Activated naive CD4-positive, alpha-beta T cell treated with anti-CD3 and anti-CD28 coated beads, Interleukin-2, amount 50 U/mL, for 24 hours (primary cell): Measurements from ENCODE around the gene TRABD.

Source experiments
- H3K27ac Mint-ChIP-seq: one replicate; pipeline ENCODE4 v1.8.0; 2021; ENCODE audit warnings: mild to moderate bottlenecking, mixed read lengths
- H3K27me3 Mint-ChIP-seq: one replicate; pipeline ENCODE4 v1.8.0; 2021; ENCODE audit warnings: mixed read lengths
- H3K36me3 Mint-ChIP-seq: one replicate; pipeline ENCODE4 v1.8.0; 2021; ENCODE audit warnings: mixed read lengths
- H3K4me1 Mint-ChIP-seq: one replicate; pipeline ENCODE4 v1.8.0; 2021; ENCODE audit warnings: mixed read lengths
- H3K4me3 Mint-ChIP-seq: one replicate; pipeline ENCODE4 v1.8.0; 2021; ENCODE audit warnings: mild to moderate bottlenecking, mixed read lengths
- H3K9me3 Mint-ChIP-seq: one replicate; pipeline ENCODE4 v1.8.0; 2021; ENCODE audit warnings: mixed read lengths

The TRABD gene

DNA sequence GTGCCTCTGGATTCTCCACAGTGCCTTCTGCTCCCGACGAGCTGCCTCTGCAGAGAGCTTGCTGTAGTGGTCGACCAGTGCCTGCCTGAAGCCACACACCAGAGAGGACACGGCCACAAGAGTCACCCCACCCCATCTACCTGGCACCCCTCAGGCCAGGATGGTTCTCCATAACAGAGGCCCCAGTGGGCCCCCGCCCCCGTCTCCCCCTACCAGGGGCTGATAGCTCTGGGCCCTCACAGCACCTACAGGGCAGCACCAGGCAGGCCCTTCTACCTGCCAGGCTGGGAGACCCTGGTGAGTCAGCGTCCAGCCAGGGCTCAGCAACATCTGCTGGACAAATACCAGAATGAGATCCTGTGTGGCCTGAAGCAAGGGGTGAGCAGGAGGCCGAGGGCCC, 36.8 kb downstream of the TRABD start:
- Mint-ChIP-seq H3K4me1 (no peaks in the 10 kb centered on the region), H3K27me3 (no peaks in the 10 kb centered on the region), H3K36me3 (peaks cover 5% of the 10 kb centered on the region), H3K9me3 (no peaks in the 10 kb centered on the region), H3K4me3 (no peak overlapping the region), H3K27ac (no peak overlapping the region)

DNA sequence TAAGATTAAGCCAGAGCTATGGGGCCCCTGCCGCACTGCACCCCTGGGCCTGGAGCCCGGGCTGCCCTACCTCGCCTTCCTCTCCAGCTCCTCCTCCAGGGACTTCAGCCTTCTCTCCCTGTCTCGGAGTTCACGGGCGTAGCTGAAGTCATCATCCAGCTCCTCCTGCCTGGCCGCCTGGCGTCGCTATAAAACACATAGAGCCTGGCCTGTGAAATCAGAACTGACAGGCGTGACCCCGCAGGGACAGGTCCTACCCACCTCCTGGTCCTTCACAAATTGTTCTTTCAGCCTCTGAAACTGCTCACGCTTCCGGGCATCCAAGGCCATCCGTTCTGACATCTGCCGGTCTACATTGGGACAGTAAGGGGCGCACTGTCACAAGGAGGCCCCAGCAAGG, 38.4 kb downstream of the TRABD start:
- Mint-ChIP-seq H3K36me3 (peaks cover 5% of the 10 kb centered on the region), H3K4me1 (no peaks in the 10 kb centered on the region), H3K27me3 (no peaks in the 10 kb centered on the region), H3K9me3 (no peaks in the 10 kb centered on the region), H3K27ac (peak overlapping the region; percentile 30), H3K4me3 (no peak overlapping the region)

DNA sequence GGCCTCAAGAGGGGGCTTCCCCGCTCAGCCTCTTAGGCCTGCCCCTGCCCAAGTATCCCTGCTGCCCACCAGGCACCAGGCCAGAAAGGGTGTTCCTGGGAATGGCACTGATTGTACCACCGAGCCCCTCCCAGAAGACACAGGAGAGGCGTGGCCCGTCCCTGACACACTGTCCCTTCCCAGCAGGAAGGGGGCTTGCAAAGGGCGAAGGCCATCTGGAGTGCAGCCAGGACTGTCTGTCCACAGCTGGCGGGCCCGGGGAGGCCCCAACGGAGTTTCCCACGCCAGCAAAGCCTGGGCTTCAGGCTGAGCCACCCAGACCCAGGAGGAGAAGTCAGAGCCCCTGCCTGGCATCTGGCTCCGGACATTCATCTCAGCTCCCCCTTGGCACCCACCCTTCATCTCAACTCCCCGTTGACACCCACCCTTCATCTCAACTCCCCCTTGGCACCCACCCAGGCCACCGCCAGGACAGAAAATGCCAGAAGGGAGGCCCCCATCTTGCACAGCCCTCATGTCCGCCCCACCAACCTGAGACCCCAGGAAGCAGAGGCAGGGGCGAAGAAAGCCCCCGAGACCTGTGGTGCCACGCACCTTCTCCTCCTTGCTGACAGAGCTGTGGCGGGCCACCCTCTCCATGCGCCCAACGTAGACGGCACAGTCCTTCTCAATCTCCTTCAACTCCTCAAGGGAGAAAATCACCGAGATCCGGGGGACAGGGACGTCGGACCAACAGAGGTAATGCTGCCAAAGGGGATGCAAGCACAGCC, 39.7 kb downstream of the TRABD start:
- Mint-ChIP-seq H3K36me3 (peaks cover 5% of the 10 kb centered on the region), H3K27me3 (no peaks in the 10 kb centered on the region), H3K9me3 (no peaks in the 10 kb centered on the region), H3K27ac (no peak overlapping the region), H3K4me3 (no peak overlapping the region), H3K4me1 (no peaks in the 10 kb centered on the region)

DNA sequence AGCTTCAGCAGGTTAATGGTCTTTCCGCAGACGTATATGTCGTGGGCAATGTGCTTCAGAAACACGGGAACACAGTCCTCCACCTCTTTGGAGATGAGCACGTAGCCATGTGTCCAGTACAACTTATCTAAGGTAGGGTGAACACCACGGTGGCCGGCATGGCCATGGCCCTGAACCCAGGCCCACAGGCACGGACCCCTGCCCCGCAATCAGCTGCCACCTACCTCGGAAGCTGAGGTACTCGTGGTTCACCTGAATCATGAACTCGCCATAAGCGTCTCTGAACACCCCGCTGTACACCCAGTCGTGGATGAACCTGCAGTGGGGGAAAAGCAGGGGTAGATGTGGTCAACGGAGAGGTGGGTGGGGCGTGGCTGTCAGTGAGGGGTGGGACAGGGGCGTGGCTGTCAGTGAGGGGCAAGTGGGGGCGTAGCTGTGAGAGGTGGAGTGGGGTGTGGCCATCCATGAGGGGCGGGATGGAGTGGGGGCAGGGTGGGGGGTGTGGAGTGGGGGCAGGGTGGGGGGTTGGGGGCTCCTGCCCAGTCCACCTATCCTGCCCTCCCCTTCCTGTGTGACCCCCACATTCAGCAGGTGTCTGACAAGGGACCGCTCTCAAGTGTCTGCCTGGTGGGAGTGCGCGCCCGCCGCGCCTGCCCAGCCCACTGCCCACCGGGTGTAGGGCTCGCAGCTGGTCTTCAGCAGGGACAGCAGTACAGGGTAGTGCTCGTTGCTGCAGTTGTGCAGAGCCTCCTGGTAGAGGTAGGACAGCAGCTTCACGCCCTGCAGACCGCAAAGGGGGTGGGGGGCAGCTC, 40.6 kb downstream of the TRABD start:
- H3K36me3 Mint-ChIP-seq = peaks cover 5% of the 10 kb centered on the region
- H3K4me1 Mint-ChIP-seq = no peaks in the 10 kb centered on the region
- no peaks in the 10 kb centered on the region for H3K9me3 Mint-ChIP-seq
- H3K4me3 Mint-ChIP-seq = no peak overlapping the region
- no peak overlapping the region for H3K27ac Mint-ChIP-seq
- H3K27me3 Mint-ChIP-seq = no peaks in the 10 kb centered on the region

DNA sequence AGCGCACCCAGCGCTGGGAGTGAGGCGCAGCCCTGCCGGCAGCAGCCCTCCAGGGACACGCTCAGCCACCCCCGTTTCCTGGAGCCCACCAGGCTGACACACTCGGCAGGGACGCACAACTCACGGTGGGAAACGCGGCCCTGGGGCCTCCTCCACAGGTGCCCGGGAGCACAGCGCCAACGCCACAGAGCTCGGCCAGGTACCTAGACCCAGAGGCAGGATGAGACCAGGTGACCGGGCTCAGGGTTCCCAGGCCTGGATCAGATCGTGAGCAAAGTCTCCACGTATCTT, 41.1 kb downstream of the TRABD start:
- Mint-ChIP-seq H3K4me1 (no peaks in the 10 kb centered on the region), H3K36me3 (peaks cover 5% of the 10 kb centered on the region), H3K4me3 (no peak overlapping the region), H3K27ac (no peak overlapping the region), H3K9me3 (no peaks in the 10 kb centered on the region), H3K27me3 (no peaks in the 10 kb centered on the region)

DNA sequence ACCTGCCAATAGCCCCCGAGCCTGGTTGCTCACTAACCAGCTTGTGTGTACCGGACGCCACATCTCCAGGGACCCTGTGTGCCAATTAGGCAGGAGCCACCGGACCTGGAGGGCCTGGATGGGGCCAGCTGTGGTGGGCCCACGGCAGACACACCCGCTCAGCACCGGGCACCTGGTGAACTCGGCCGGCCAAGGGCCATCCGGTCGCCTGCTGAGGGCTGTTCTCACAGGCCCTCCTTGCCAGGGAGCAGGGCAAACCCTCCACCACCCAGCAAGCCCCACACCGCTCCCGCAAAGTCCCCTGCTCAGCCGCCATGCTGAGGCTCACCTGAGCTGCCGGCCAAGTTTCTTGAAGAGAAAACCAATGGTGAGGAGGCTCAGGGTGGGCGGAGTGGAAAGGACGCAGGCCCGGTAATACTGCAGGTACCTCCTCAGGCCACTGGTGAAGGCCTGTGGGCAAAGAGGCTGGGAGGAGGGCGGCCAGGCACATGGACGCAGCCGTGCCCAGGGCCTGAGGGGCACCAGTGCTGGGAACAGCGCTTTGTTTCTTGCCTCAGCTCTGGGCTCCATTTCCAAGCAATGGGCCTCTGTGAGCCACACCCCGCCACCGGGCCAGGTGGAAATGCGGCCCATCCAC, 42.0 kb downstream of the TRABD start:
- H3K4me1 Mint-ChIP-seq = no peaks in the 10 kb centered on the region
- no peak overlapping the region for H3K4me3 Mint-ChIP-seq
- peaks cover 5% of the 10 kb centered on the region for H3K36me3 Mint-ChIP-seq
- no peak overlapping the region for H3K27ac Mint-ChIP-seq
- no peaks in the 10 kb centered on the region for H3K27me3 Mint-ChIP-seq
- H3K9me3 Mint-ChIP-seq = no peaks in the 10 kb centered on the region

DNA sequence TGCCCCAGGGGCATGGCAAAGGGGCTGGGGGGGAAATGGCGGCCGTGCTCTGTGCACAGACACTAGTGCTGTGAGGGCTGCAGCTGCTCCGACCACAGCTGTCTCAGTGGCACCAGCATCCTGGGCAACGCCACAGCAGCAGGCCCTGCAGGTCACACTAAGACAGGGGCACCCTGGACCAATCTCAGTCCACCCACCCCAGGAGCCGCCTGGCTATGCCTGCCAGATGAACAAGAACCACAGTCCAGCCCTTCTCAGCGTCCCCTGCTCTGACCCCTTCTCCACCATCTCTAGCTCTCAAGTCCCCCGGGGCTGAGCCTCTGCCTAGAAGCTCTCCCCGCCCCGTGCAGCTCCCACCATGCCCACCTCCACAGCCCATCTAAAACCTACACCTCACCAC, 42.7 kb downstream of the TRABD start:
- no peaks in the 10 kb centered on the region for H3K27me3 Mint-ChIP-seq
- H3K36me3 Mint-ChIP-seq = peaks cover 5% of the 10 kb centered on the region
- no peaks in the 10 kb centered on the region for H3K9me3 Mint-ChIP-seq
- H3K27ac Mint-ChIP-seq = no peak overlapping the region
- no peak overlapping the region for H3K4me3 Mint-ChIP-seq
- H3K4me1 Mint-ChIP-seq = no peaks in the 10 kb centered on the region

DNA sequence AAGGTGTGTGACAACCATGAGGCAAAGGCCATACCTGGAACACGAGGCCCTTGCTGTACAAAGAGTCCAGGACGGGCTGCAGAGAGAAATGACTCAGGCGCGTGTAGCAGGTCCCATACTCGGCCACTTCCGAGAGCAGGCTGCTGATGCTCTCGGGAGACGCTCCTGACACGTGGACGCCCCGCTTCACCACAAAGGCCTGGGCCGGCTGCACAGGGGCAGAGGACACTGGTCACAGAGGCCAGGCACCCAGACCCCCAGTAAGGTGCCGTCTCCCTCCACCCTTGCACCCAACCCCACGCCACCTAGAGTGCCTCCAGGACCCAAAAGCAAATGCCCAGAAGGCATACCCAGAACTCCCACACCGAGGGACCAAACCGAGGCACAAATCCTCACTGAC, 43.7 kb downstream of the TRABD start:
- H3K27me3 Mint-ChIP-seq = no peaks in the 10 kb centered on the region
- H3K9me3 Mint-ChIP-seq = no peaks in the 10 kb centered on the region
- no peak overlapping the region for H3K4me3 Mint-ChIP-seq
- H3K36me3 Mint-ChIP-seq = peaks cover 2% of the 10 kb centered on the region
- peaks cover 7% of the 10 kb centered on the region for H3K4me1 Mint-ChIP-seq
- no peak overlapping the region for H3K27ac Mint-ChIP-seq

DNA sequence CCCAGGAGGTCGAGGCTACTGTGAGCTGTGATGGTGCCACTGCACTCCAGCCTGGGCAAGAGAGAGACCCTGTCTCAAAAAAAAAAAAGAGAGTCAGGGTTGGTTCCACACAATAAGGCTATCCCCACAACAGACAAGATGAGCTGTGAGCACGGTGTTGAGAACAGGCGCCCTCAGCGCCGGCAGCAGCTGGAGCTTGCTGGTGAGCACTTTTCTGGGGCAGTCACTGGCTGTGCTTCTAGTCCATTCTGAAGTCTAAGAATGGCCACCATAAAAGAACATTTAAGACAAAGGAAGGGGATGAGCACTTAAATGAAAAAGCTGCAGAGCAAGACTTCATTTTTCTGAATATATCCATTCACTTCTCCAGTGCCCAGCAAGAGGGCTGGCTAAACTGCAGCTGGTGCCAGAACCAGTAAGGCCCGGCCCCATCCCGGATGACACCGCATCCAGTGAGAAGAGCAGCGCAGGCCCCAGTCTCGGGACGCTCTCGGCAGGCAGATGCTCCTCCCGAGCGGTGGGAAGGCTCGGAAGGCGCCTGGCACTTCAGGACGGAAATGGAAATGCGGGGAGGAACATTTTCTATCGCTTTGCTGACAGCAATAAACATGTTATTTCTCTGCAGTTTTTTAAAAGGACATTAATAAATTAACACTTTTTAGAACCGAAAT, 46.9 kb downstream of the TRABD start:
- H3K36me3 Mint-ChIP-seq = no peaks in the 10 kb centered on the region

DNA sequence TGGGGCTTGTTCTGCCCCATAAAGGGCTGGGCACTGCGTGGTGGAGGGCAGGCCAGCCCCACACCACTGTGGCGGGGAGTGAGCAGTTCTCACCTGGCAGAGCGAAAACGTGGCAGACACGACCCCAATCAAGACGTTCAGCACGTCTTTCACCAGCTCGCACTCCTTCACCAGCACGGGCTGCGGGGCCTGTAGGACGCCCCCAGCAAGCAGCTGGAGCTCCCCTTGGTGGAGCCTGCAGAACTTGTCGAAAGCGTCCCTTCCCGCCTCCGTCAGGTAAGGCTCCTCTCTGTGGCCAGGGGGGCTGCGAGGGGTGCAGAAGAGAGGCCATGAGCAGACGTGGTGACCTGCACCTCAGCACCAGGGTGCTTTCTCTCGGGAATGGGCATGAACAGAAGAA, 47.5 kb downstream of the TRABD start:
- no peaks in the 10 kb centered on the region for H3K27me3 Mint-ChIP-seq
- no peaks in the 10 kb centered on the region for H3K9me3 Mint-ChIP-seq
- peaks cover 30% of the 10 kb centered on the region for H3K4me1 Mint-ChIP-seq
- H3K36me3 Mint-ChIP-seq = no peaks in the 10 kb centered on the region
- no peak overlapping the region for H3K4me3 Mint-ChIP-seq
- H3K27ac Mint-ChIP-seq = no peak overlapping the region

More for the DNA sequence above, 46.9 kb downstream of the TRABD start:
- Mint-ChIP-seq H3K27ac (no peak overlapping the region), H3K27me3 (no peaks in the 10 kb centered on the region), H3K9me3 (no peaks in the 10 kb centered on the region), H3K4me3 (no peak overlapping the region), H3K4me1 (peaks cover 24% of the 10 kb centered on the region)

DNA sequence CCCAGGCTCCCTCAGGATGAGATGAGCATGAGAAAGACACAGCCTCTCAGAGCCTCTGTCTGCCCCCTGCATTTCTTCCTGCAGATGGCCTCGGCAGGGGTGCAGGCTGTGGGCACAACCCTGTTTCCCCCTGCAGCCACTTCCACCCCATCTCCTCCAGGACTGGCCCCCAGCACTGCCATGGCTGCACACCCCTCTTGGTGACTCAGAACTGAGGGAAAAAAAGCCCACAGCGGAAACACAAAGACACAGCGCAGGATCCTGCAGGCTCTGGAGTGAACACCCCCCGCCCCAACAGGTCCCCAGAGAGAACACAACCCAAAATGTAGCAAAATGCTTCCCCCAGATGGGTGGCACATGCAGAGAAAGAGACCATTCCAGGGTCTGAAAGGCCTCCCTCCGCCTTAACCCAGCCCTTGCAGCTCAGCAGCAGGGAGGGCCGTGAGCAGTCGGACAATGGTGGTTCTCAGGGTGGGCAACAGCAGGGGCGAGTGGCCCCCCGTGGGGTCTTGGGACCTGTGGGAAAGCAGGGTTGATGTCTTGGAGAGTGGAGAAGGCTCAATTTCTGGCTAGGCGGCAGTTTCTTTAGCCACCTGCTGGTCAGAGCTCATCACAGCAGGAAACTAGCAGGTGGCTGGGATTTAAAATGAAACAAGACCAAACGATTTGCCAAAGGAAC, 51.2 kb downstream of the TRABD start:
- no peak overlapping the region for H3K27ac Mint-ChIP-seq
- no peak overlapping the region for H3K4me3 Mint-ChIP-seq
- H3K9me3 Mint-ChIP-seq = no peaks in the 10 kb centered on the region
- no peaks in the 10 kb centered on the region for H3K27me3 Mint-ChIP-seq
- no peaks in the 10 kb centered on the region for H3K36me3 Mint-ChIP-seq
- peaks cover 43% of the 10 kb centered on the region for H3K4me1 Mint-ChIP-seq

DNA sequence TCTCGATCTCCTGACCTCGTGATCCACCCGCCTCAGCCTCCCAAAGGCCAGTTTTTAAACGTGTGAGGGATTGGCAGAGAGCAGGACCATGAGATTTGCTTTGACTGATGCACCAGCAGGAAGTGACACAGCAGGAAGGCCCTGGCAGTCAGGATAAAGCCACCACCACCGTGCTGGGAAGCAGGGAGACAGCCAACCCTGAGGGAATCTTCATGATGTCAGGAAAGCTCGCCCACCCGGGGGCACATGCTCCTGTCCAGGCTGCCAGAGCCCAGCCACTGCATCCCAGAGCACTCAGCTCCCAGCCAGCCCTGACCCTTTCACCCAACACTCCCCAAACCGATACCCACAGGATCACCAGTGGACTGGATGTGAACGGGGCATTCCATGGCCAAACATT, 53.0 kb downstream of the TRABD start:
- Mint-ChIP-seq H3K4me3 (no peak overlapping the region), H3K27me3 (no peaks in the 10 kb centered on the region), H3K4me1 (peaks cover 46% of the 10 kb centered on the region), H3K9me3 (no peaks in the 10 kb centered on the region), H3K27ac (no peak overlapping the region), H3K36me3 (no peaks in the 10 kb centered on the region)

DNA sequence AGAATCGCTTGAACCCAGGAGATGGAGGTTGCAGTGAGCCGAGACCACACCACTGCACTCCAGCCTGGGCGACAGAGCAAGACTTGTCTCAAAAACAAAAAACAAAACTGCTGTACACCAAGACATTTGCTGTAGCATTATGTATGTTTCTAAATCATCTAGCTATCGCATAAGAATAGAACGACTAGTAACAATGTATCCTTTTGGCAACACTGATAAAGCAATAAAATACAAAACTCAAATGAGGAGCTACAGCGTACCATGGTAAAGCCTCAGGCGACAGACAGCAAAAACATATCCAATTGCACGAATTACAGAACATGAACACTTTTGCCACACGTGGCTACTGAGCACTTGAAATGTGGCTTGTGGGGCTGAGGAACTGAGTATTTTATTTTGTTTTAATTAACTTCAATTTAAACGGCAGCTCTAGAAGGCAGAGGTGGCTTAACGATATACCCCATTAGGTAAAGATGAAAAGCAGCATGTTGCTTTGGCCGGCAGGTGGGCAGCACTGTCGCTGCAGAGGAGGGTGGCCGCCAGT, 56.8 kb downstream of the TRABD start:
- Mint-ChIP-seq H3K9me3 (no peaks in the 10 kb centered on the region), H3K27ac (peak overlapping the region; percentile 8), H3K36me3 (peaks cover 5% of the 10 kb centered on the region), H3K4me1 (peaks cover 32% of the 10 kb centered on the region), H3K27me3 (no peaks in the 10 kb centered on the region), H3K4me3 (peak overlapping the region; percentile 99)

DNA sequence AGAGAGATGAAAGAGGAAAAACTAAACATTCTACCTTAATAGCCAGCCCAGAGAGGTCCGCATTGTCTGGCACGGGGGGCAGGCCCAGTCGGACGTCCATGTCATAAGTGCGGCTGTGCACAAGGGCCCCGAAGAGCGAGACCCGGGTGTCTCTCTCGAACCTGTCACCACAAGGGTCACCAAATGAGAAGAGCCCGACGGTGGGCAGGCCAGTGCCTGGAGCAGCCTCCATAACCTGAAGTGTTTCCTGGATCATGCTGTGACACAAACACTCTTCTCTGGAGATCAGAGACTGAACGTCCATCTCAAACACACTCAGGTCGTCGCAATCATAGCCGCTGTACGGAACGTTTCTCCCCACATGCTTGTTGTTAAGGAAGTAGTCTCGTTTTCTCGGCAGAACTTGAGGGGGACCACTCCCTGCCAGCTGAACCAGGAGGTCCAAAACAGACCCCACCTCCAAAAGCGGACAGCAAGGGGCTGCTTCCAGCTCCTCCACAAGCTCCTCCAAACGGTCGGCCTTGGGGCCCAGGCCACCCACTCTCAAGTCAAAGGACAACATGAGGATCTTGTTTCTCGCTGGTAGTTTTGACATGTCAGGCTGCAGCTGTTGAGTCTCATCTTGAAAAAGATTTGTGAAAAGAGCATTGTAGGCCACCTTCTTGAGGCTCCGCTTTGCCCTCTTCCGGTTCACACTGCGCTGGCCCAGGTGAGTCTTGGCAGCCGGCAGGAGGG, 58.1 kb downstream of the TRABD start:
- Mint-ChIP-seq H3K27me3 (no peaks in the 10 kb centered on the region), H3K9me3 (no peaks in the 10 kb centered on the region), H3K4me1 (peaks cover 27% of the 10 kb centered on the region), H3K36me3 (peaks cover 5% of the 10 kb centered on the region), H3K4me3 (peak overlapping the region; percentile 99), H3K27ac (peak overlapping the region; percentile 100)
